Activated B cell treated with CpG ODN at 0.5 μM for 24 hours (primary cell): ENCODE results near the gene NCAPD2. TPM values are rescaled to one million over a fixed set of nuclear protein-coding genes. Genes with fewer than 3 reads are reported as not detected.
"Not testable (repeated sequence)": the region's sequence is repeated elsewhere in the genome, so short reads cannot be mapped to it uniquely, and the experiment has no call there.

Experiments
- ATAC-seq: fragments of 200-7000 bp; cut with Tn5 transposase; one replicate; pipeline ENCODE4 v1.10.0; 2021; ENCODE audit warnings: low read depth, mild to moderate bottlenecking, moderate library complexity
- CTCF ChIA-PET: fragments of 350-600 bp; sonication (Branson Sonifier 250); formaldehyde crosslinking; loops from one replicate; lab custom pipeline; 2021; ENCODE audit warnings: antibody characterized with exemption; lab: Charles Lee
- POLR2A ChIA-PET: fragments of 350-600 bp; sonication (Branson Sonifier 250); formaldehyde crosslinking; loops from one replicate; lab custom pipeline; 2021; ENCODE audit warnings: antibody characterized with exemption; lab: Charles Lee
- DNase-seq: peaks from one replicate; pipeline ENCODE4 v3.0.0; 2022
- H3K27ac Mint-ChIP-seq: one replicate; pipeline ENCODE4 v1.8.0; 2020; ENCODE audit warnings: mixed read lengths
- H3K27me3 Mint-ChIP-seq: one replicate; pipeline ENCODE4 v1.8.0; 2021; ENCODE audit warnings: mixed read lengths
- H3K36me3 Mint-ChIP-seq: one replicate; pipeline ENCODE4 v1.8.0; 2021; ENCODE audit warnings: low read depth, mixed read lengths
- H3K4me1 Mint-ChIP-seq: one replicate; pipeline ENCODE4 v1.8.0; 2021; ENCODE audit warnings: mixed read lengths
- H3K4me3 Mint-ChIP-seq: one replicate; pipeline ENCODE4 v1.8.0; 2020; ENCODE audit warnings: mild to moderate bottlenecking, mixed read lengths
- H3K9me3 Mint-ChIP-seq: one replicate; pipeline ENCODE4 v1.8.0; 2020; ENCODE audit warnings: mixed read lengths
- CTCF ChIP-seq: fragments of 200-600 bp; IDR thresholded peaks from one replicate; pipeline ENCODE4 v1.8.0; 2022; ENCODE audit warnings: antibody characterized with exemption, mild to moderate bottlenecking
- intact Hi-C: fragments of 100-400 bp; cut with micrococcal nuclease; formaldehyde crosslinking; loops from one replicate; pipeline ENCODE4 v1.15.1; 2024
- total RNA-seq: library from RNA; stranded (reverse); gene quantifications from 2 replicates; pipeline ENCODE4 v1.2.3, GENCODE V29; 2022

Gene NCAPD2
- total RNA-seq, 1 donor from 2014 or later: 40.9 TPM

- Mint-ChIP-seq H3K27me3 (no peaks in the 10 kb centered on the region), H3K9me3 (no peaks in the 10 kb centered on the region), H3K27ac (peak overlapping the region; percentile 99), H3K4me3 (no peak overlapping the region), H3K36me3 (peaks cover 74% of the 10 kb centered on the region), H3K4me1 (peaks cover 94% of the 10 kb centered on the region)
- DNase-seq (no peak), ATAC-seq (no peak)
- POLR2A ChIA-PET: interaction anchor here (1.0 to 7.6 kb wide), 8 partner anchors 13 to 68 kb away, joined by 5 to 200 read pairs (median 14); partner anchors contain the start of genes CD27, MRPL51 and TAPBPL
- CTCF ChIA-PET: interaction anchor here (0.9 to 7.1 kb wide), 14 partner anchors 13 to 476 kb away, joined by 3 to 276 read pairs (median 8); partner anchors contain the start of genes CD27, MRPL51 and TAPBPL
- intact Hi-C loops: no loop called here
- TF ChIP-seq CTCF: no peak
Observed at GRCh38 chr12:6464531-6464930, 29.4 kb upstream of the NCAPD2 start.

GRCh38 chr12:6465467-6466183, 28.3 kb upstream of the NCAPD2 start:
- CTCF ChIA-PET: interaction anchor here (0.6 to 7.1 kb wide), 23 partner anchors 9 to 477 kb away, joined by 3 to 276 read pairs (median 6); partner anchors contain the start of genes CD27, MRPL51 and TAPBPL
- Mint-ChIP-seq H3K27ac (peak overlapping the region; percentile 69), H3K27me3 (no peaks in the 10 kb centered on the region), H3K4me1 (peaks cover 89% of the 10 kb centered on the region), H3K9me3 (no peaks in the 10 kb centered on the region), H3K36me3 (peaks cover 70% of the 10 kb centered on the region), H3K4me3 (no peak overlapping the region)
- no peak for TF ChIP-seq CTCF
- intact Hi-C loops: loop anchor here (1.0 to 5.0 kb wide), 3 partner anchors 42 to 128 kb away; no protein-coding TSS in a partner anchor
- ATAC-seq (no peak), DNase-seq (no peak)
- POLR2A ChIA-PET: interaction anchor here (0.5 to 7.6 kb wide), 9 partner anchors 14 to 75 kb away, joined by 3 to 200 read pairs (median 10); partner anchors contain the start of genes CD27, GAPDH, MRPL51 and TAPBPL

- intact Hi-C loops: loop anchor here (5.0 kb wide), 1 partner anchor 129 kb away; no protein-coding TSS in a partner anchor
- peaks cover 64% of the 10 kb centered on the region for H3K36me3 Mint-ChIP-seq
- H3K9me3 Mint-ChIP-seq: no peaks in the 10 kb centered on the region
- H3K4me3 Mint-ChIP-seq: no peak overlapping the region
- TF ChIP-seq CTCF: no peak
- ATAC-seq: no peak
- no peaks in the 10 kb centered on the region for H3K27me3 Mint-ChIP-seq
- DNase-seq: no peak
- peaks cover 86% of the 10 kb centered on the region for H3K4me1 Mint-ChIP-seq
- POLR2A ChIA-PET: interaction anchor here (0.8 to 7.6 kb wide), 8 partner anchors 15 to 68 kb away, joined by 3 to 200 read pairs (median 10); partner anchors contain the start of genes CD27, GAPDH, MRPL51 and TAPBPL
- peak overlapping the region; percentile 70 for H3K27ac Mint-ChIP-seq
- CTCF ChIA-PET: interaction anchor here (0.7 to 7.1 kb wide), 18 partner anchors 14 to 271 kb away, joined by 3 to 276 read pairs (median 6); partner anchors contain the start of genes CD27 and TAPBPL
Observed at GRCh38 chr12:6466184-6466573, 27.7 kb upstream of the NCAPD2 start.

GRCh38 chr12:6466751-6467150, 27.2 kb upstream of the NCAPD2 start:
- not testable (repeated sequence) for H3K9me3 Mint-ChIP-seq, H3K27me3 Mint-ChIP-seq, ATAC-seq, DNase-seq
- ChIA-PET CTCF (interaction anchor here (1.2 to 7.1 kb wide), 6 partner anchors 15 to 52 kb away, joined by 4 to 276 read pairs (median 16); partner anchors contain the start of gene TAPBPL), POLR2A (interaction anchor here (0.8 to 7.6 kb wide), 6 partner anchors 16 to 66 kb away, joined by 3 to 200 read pairs (median 12); partner anchors contain the start of genes CD27, MRPL51 and TAPBPL)
- H3K27ac Mint-ChIP-seq: peak overlapping the region; percentile 70
- intact Hi-C loops: loop anchor here (5.0 kb wide), 1 partner anchor 129 kb away; no protein-coding TSS in a partner anchor
- peaks cover 83% of the 10 kb centered on the region for H3K4me1 Mint-ChIP-seq
- peaks cover 60% of the 10 kb centered on the region for H3K36me3 Mint-ChIP-seq
- peak overlapping the region; percentile 20 for H3K4me3 Mint-ChIP-seq

- H3K27me3 Mint-ChIP-seq, H3K9me3 Mint-ChIP-seq, ATAC-seq, DNase-seq: not testable (repeated sequence)
- intact Hi-C loops: loop anchor here (5.0 kb wide), 1 partner anchor 130 kb away; no protein-coding TSS in a partner anchor
- Mint-ChIP-seq H3K4me1 (peaks cover 74% of the 10 kb centered on the region), H3K27ac (peak overlapping the region; percentile 46), H3K36me3 (peaks cover 51% of the 10 kb centered on the region), H3K4me3 (peak overlapping the region; percentile 92)
- CTCF ChIA-PET: interaction anchor here (0.8 to 4.6 kb wide), 2 partner anchors 43 to 68 kb away, joined by 3 to 41 read pairs; no protein-coding TSS in a partner anchor
- POLR2A ChIA-PET: interaction anchor here (0.6 to 1.0 kb wide), 3 partner anchors 11 to 25 kb away, joined by 3 to 7 read pairs (median 3); partner anchors contain the start of gene MRPL51
Observed at GRCh38 chr12:6467571-6468282, 26.2 kb upstream of the NCAPD2 start.
